Measurements from ENCODE around the gene CIRBP. TPM values are rescaled to one million over a fixed set of nuclear protein-coding genes. Genes with fewer than 3 reads are reported as not detected.
"Not testable (repeated sequence)": the region's sequence is repeated elsewhere in the genome, so short reads cannot be mapped to it uniquely, and the experiment has no call there.

CIRBP gene
- total RNA-seq, 1 donor from 2014 or later: 315 TPM

DNA sequence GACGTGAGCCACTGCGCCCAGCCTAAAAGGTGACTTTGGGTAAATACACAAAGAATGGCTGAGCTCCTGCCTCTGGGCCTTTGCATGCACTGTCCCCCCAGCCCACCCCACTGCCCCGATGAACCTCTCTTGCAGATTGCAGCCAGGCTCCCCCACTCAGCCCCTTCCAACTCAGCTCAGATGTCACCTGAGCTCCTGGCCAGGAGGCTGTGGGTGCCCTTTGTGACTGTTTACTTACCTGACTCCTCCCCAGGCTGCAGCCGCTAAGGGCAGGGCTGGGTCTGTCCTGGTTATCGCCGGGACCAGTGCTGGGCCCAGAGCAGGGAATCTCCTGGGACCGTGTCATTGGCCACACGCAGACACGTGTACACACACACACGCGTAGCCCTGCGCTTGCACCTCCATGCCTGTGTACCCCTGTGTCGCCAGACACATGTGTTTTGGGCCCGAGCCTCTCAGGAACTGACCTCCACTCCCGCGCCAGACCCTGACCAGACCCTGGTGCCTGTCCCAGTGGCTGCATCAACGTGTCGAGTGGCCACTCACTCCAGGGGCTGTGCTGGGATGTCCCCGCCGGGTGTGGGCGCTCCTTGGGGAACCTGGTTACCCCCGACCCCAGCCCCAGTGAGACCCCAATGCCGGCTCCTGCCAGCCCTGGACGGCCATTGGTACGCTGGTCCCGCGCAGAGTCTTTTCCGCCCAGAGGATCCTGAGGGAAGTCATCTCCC, 35.2 kb downstream of the CIRBP start:
- TF ChIP-seq, protein P1, sequence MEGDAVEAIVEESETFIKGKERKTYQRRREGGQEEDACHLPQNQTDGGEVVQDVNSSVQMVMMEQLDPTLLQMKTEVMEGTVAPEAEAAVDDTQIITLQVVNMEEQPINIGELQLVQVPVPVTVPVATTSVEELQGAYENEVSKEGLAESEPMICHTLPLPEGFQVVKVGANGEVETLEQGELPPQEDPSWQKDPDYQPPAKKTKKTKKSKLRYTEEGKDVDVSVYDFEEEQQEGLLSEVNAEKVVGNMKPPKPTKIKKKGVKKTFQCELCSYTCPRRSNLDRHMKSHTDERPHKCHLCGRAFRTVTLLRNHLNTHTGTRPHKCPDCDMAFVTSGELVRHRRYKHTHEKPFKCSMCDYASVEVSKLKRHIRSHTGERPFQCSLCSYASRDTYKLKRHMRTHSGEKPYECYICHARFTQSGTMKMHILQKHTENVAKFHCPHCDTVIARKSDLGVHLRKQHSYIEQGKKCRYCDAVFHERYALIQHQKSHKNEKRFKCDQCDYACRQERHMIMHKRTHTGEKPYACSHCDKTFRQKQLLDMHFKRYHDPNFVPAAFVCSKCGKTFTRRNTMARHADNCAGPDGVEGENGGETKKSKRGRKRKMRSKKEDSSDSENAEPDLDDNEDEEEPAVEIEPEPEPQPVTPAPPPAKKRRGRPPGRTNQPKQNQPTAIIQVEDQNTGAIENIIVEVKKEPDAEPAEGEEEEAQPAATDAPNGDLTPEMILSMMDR (IDR thresholded peaks at IDR 0.05; ENCODE audit: unreplicated experiment): no peak
- H3K36me3 Mint-ChIP-seq (ENCODE audit: low read depth, unreplicated experiment): peaks cover 4% of the 10 kb centered on the region
- H3K4me1 Mint-ChIP-seq (ENCODE audit: unreplicated experiment): no peaks in the 10 kb centered on the region
- no peak overlapping the region for H3K27ac Mint-ChIP-seq (ENCODE audit: unreplicated experiment)
- no peaks in the 10 kb centered on the region for H3K9me3 Mint-ChIP-seq (ENCODE audit: unreplicated experiment)
- DNase-seq (ENCODE audit: low spot score): no peak
- no peak overlapping the region for H3K4me3 Mint-ChIP-seq (ENCODE audit: unreplicated experiment)
- peaks cover 2% of the 10 kb centered on the region for H3K27me3 Mint-ChIP-seq (ENCODE audit: unreplicated experiment)

DNA sequence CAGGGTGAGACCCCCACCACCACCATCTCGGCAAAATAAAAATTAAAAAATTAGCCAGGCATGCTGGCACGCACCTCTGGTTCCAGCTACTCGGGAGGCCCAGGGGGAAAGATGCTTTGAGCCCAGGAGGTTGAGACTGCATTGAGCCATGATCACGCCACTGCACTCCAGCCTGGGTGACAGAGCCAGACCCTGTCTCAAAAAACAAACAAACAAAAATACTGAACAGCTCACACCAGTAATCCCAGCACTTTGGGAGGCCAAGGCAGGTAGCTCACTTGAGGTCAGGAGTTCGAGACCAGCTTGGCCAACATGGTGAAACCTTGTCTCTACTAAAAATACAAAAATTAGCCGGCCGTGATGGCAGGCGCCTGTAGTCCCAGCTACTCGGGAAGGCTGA, 36.2 kb downstream of the CIRBP start:
- not testable (repeated sequence) for H3K4me1 Mint-ChIP-seq (ENCODE audit: unreplicated experiment); H3K36me3 Mint-ChIP-seq (ENCODE audit: low read depth, unreplicated experiment); H3K4me3 Mint-ChIP-seq (ENCODE audit: unreplicated experiment); H3K27ac Mint-ChIP-seq (ENCODE audit: unreplicated experiment); DNase-seq (ENCODE audit: low spot score); H3K27me3 Mint-ChIP-seq (ENCODE audit: unreplicated experiment); H3K9me3 Mint-ChIP-seq (ENCODE audit: unreplicated experiment)

DNA sequence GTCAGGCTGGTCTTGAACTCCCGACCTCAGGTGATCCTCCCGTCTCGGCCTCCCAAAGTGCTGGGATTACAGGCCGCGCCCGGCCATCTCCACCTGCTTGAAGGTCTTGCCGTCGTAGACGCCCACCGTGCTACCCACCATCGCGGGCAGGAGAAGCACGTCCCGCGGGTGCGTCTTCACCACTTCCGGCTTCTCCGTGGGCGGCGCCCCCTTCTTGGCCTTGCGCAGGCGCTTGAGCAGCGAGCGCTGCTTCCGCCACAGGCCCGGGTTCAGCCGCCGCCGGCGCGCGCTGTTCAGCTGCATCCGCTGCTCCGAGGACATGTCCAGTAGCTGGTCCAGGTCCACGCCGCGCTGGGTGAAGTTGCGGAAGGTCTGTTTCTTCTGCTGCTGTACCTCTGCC, 38.2 kb downstream of the CIRBP start:
- no peaks in the 10 kb centered on the region for H3K36me3 Mint-ChIP-seq (ENCODE audit: low read depth, unreplicated experiment)
- H3K27ac Mint-ChIP-seq (ENCODE audit: unreplicated experiment): no peak overlapping the region
- no peaks in the 10 kb centered on the region for H3K4me1 Mint-ChIP-seq (ENCODE audit: unreplicated experiment)
- H3K9me3 Mint-ChIP-seq (ENCODE audit: unreplicated experiment): no peaks in the 10 kb centered on the region
- H3K4me3 Mint-ChIP-seq (ENCODE audit: unreplicated experiment): no peak overlapping the region
- no peak for DNase-seq (ENCODE audit: low spot score)
- peaks cover 6% of the 10 kb centered on the region for H3K27me3 Mint-ChIP-seq (ENCODE audit: unreplicated experiment)
- TF ChIP-seq, protein P1 (IDR thresholded peaks at IDR 0.05; ENCODE audit: unreplicated experiment): no peak

DNA sequence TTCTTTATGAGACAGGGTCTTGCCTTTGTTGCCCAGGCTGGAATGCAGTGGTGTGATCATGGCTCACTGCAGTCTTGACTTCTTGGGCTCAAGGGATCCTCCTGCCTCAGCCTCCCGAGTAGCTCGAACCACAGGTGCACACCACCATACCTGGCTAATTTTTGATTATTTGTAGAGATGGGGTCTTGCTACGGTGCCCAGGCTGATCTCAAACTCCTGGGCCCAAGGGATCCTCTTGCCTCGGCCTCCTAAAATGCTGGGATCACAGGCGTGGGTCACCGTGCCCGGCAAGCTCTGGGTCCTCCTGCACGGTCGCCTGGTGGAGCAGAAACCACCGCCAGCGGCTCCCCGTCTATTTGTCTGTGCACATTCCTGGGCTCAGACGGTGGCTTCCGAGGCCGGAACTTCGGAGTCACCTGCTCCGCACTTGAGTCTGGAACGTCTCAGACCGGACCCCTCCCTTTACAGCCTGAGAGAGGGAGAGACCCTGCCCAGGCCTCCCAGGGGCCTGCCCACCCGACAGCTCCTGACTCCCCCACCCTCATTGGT, 38.7 kb downstream of the CIRBP start:
- TF ChIP-seq, protein P1 (IDR thresholded peaks at IDR 0.05; ENCODE audit: unreplicated experiment): no peak
- Mint-ChIP-seq H3K27me3 (ENCODE audit: unreplicated experiment) (peaks cover 6% of the 10 kb centered on the region), H3K9me3 (ENCODE audit: unreplicated experiment) (no peaks in the 10 kb centered on the region), H3K36me3 (ENCODE audit: low read depth, unreplicated experiment) (no peaks in the 10 kb centered on the region), H3K4me3 (ENCODE audit: unreplicated experiment) (no peak overlapping the region), H3K27ac (ENCODE audit: unreplicated experiment) (no peak overlapping the region), H3K4me1 (ENCODE audit: unreplicated experiment) (no peaks in the 10 kb centered on the region)
- no peak for DNase-seq (ENCODE audit: low spot score)

DNA sequence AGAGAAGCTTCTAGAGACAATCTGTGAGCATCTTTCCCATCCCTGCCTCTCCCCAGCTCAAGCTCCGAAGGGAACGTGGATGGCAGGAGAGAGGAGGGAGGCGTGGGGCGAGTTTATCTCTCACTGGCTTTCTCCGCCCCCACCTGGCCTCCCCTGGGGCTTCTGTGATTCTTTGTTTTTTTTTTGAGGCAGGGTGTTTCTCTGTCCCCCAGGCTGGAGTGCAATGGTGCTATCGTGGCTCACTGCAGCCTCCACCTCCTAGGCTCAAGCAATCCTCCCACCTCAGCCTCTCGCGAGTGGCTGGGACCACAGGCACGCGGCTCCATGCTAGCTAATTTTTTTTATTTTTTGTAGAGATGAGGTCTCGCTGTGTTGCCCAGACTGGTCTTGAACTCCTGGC, 39.6 kb downstream of the CIRBP start:
- Mint-ChIP-seq H3K36me3 (ENCODE audit: low read depth, unreplicated experiment) (no peaks in the 10 kb centered on the region), H3K4me3 (ENCODE audit: unreplicated experiment) (no peak overlapping the region), H3K27me3 (ENCODE audit: unreplicated experiment) (peaks cover 6% of the 10 kb centered on the region), H3K27ac (ENCODE audit: unreplicated experiment) (no peak overlapping the region), H3K9me3 (ENCODE audit: unreplicated experiment) (no peaks in the 10 kb centered on the region), H3K4me1 (ENCODE audit: unreplicated experiment) (no peaks in the 10 kb centered on the region)
- DNase-seq (ENCODE audit: low spot score): no peak
- TF ChIP-seq, protein P1 (IDR thresholded peaks at IDR 0.05; ENCODE audit: unreplicated experiment): no peak

Data from endothelial cell (in vitro differentiated cells).